GM18951 (cell line): Measurements from ENCODE around the gene HSD17B12.

Source experiments
- POLR2A ChIP-seq: IDR thresholded peaks from 4 replicates; pipeline ENCODE4 v1.6.1; 2011; ENCODE audit warnings: mild to moderate bottlenecking; ENCODE audit not compliant: insufficient read length, insufficient read depth; ENCODE audit errors: extremely low read depth
- in situ Hi-C: fragments of 300-500 bp; cut with MboI; formaldehyde crosslinking; loops from one replicate; pipeline ENCODE4 v1.12.0; 2022; ENCODE audit warnings: low sequenced_read_pairs, mixed read lengths, inconsistent platforms; ENCODE audit not compliant: unreplicated experiment

Gene HSD17B12

GRCh38 chr11:43818220-43818619 is 137.7 kb downstream of the HSD17B12 start:
- in situ Hi-C loops: no loop called here

GRCh38 chr11:43819926-43820325 is 139.4 kb downstream of the HSD17B12 start:
- in situ Hi-C loops: no loop called here
- TF ChIP-seq POLR2A: no peak

More at GRCh38 chr11:43818220-43818619, 137.7 kb downstream of the HSD17B12 start:
- no peak for TF ChIP-seq POLR2A

- in situ Hi-C loops: no loop called here
- no peak for TF ChIP-seq POLR2A
Observed at GRCh38 chr11:43823316-43823715, 142.8 kb downstream of the HSD17B12 start.

- in situ Hi-C loops: no loop called here
- TF ChIP-seq POLR2A: no peak
Observed at GRCh38 chr11:43823851-43824250, 143.3 kb downstream of the HSD17B12 start.

- TF ChIP-seq POLR2A: no peak
- in situ Hi-C loops: no loop called here
Observed at GRCh38 chr11:43825217-43825816, 144.8 kb downstream of the HSD17B12 start.

GRCh38 chr11:43830928-43831440 is 150.4 kb downstream of the HSD17B12 start:
- TF ChIP-seq POLR2A: no peak
- in situ Hi-C loops: no loop called here

- in situ Hi-C loops: no loop called here
- no peak for TF ChIP-seq POLR2A
Observed at GRCh38 chr11:43832536-43832935, 152.0 kb downstream of the HSD17B12 start.

- no peak for TF ChIP-seq POLR2A
- in situ Hi-C loops: no loop called here
Observed at GRCh38 chr11:43833657-43834073, 153.1 kb downstream of the HSD17B12 start.

- TF ChIP-seq POLR2A: no peak
- in situ Hi-C loops: no loop called here
Observed at GRCh38 chr11:43834286-43834685, 153.7 kb downstream of the HSD17B12 start.

GRCh38 chr11:43835104-43835503 is 154.6 kb downstream of the HSD17B12 start:
- in situ Hi-C loops: no loop called here
- TF ChIP-seq POLR2A: no peak

- in situ Hi-C loops: no loop called here
- no peak for TF ChIP-seq POLR2A
Observed at GRCh38 chr11:43837879-43838278, 157.3 kb downstream of the HSD17B12 start.

GRCh38 chr11:43842021-43842420 is 161.5 kb downstream of the HSD17B12 start:
- no peak for TF ChIP-seq POLR2A
- in situ Hi-C loops: no loop called here

GRCh38 chr11:43845816-43846215 is 165.3 kb downstream of the HSD17B12 start:
- in situ Hi-C loops: no loop called here
- TF ChIP-seq POLR2A: no peak

- in situ Hi-C loops: no loop called here
- TF ChIP-seq POLR2A: no peak
Observed at GRCh38 chr11:43852057-43852636, 171.6 kb downstream of the HSD17B12 start.
